H9 (cell line): ENCODE data around the gene HSPE1. TPM values are rescaled to one million over a fixed set of nuclear protein-coding genes. Genes with fewer than 3 reads are reported as not detected.
A peak's percentile ranks its signal among the peaks of the same experiment; 100 is the strongest.

Source experiments
- DNase-seq: peaks from one replicate; pipeline ENCODE4 v3.0.0-alpha.2; 2017
- H2AFZ ChIP-seq: one replicate; pipeline ENCODE4 v1.6.1; 2013; ENCODE audit warnings: mild to moderate bottlenecking, low read length, control low read depth, moderate library complexity
- H2AK5ac ChIP-seq: 2 replicates; pipeline ENCODE4 v1.6.1; 2013; ENCODE audit warnings: low read length, control low read depth, mixed read lengths; ENCODE audit not compliant: insufficient read length
- H2BK120ac ChIP-seq: one replicate; pipeline ENCODE4 v1.6.1; 2013; ENCODE audit warnings: low read depth, mild to moderate bottlenecking, low read length, control low read depth, inconsistent platforms; ENCODE audit not compliant: poor library complexity, severe bottlenecking
- H2BK12ac ChIP-seq: 2 replicates; pipeline ENCODE4 v1.6.1; 2013; ENCODE audit warnings: low read length, control low read depth, mixed read lengths, low read depth; ENCODE audit not compliant: insufficient read length
- H2BK15ac ChIP-seq: 2 replicates; pipeline ENCODE4 v1.6.1; 2013; ENCODE audit warnings: low read depth, low read length, control low read depth
- H2BK20ac ChIP-seq: one replicate; pipeline ENCODE4 v1.6.1; 2013; ENCODE audit warnings: low read depth, mild to moderate bottlenecking, low read length, control low read depth, inconsistent platforms; ENCODE audit not compliant: poor library complexity, severe bottlenecking
- H2BK5ac ChIP-seq: 2 replicates; pipeline ENCODE4 v1.6.1; 2013; ENCODE audit warnings: low read length, control low read depth, mixed read lengths; ENCODE audit not compliant: insufficient read length
- H3K14ac ChIP-seq: 2 replicates; pipeline ENCODE4 v1.6.1; 2013; ENCODE audit warnings: low read length, control low read depth; ENCODE audit not compliant: insufficient read depth
- H3K18ac ChIP-seq: 2 replicates; pipeline ENCODE4 v1.6.1; 2013; ENCODE audit warnings: low read depth, mild to moderate bottlenecking, mixed read lengths, low read length, control low read depth; ENCODE audit not compliant: insufficient read length
- H3K23ac ChIP-seq: 2 replicates; pipeline ENCODE4 v1.6.1; 2013; ENCODE audit warnings: low read length, control low read depth, mixed read lengths, low read depth; ENCODE audit not compliant: insufficient read length
- H3K23me2 ChIP-seq: 2 replicates; pipeline ENCODE4 v1.6.1; 2013; ENCODE audit warnings: low read depth, mild to moderate bottlenecking, mixed read lengths, low read length, control low read depth; ENCODE audit not compliant: insufficient read length, poor library complexity, severe bottlenecking
- H3K27ac ChIP-seq: 2 replicates; pipeline ENCODE4 v1.5.1; 2013; ENCODE audit warnings: low read length, control low read depth, mixed read lengths, low read depth; ENCODE audit not compliant: insufficient read length
- H3K27me3 ChIP-seq: 2 replicates; pipeline ENCODE4 v1.6.1; 2013; ENCODE audit warnings: low read length, control low read depth, inconsistent platforms; ENCODE audit not compliant: insufficient read depth
- H3K4ac ChIP-seq: 2 replicates; pipeline ENCODE4 v1.6.1; 2013; ENCODE audit warnings: low read depth, mild to moderate bottlenecking, control low read depth, inconsistent platforms, low read length, moderate library complexity
- H3K4me1 ChIP-seq: 2 replicates; pipeline ENCODE4 v1.6.1; 2013; ENCODE audit warnings: low read length, control low read depth, inconsistent platforms; ENCODE audit not compliant: insufficient read depth
- H3K4me2 ChIP-seq: 2 replicates; pipeline ENCODE4 v1.6.1; 2013; ENCODE audit warnings: low read length, control low read depth, mixed read lengths; ENCODE audit not compliant: insufficient read length, insufficient read depth
- H3K56ac ChIP-seq: 2 replicates; pipeline ENCODE4 v1.6.1; 2013; ENCODE audit warnings: low read depth, mild to moderate bottlenecking, mixed read lengths, low read length, control low read depth; ENCODE audit not compliant: insufficient read length
- H3K79me1 ChIP-seq: 2 replicates; pipeline ENCODE4 v1.6.1; 2013; ENCODE audit warnings: low read depth, mild to moderate bottlenecking, moderate library complexity, low read length, control low read depth, inconsistent platforms; ENCODE audit not compliant: insufficient read depth, poor library complexity, severe bottlenecking
- H3K79me2 ChIP-seq: 2 replicates; pipeline ENCODE4 v1.6.1; 2013; ENCODE audit warnings: low read length, control low read depth, inconsistent platforms; ENCODE audit not compliant: insufficient read depth
- H3K9ac ChIP-seq: 2 replicates; pipeline ENCODE4 v1.6.1; 2013; ENCODE audit warnings: low read length, control low read depth, mixed read lengths; ENCODE audit not compliant: insufficient read length; ENCODE audit errors: extremely low read depth
- H3K9me3 ChIP-seq: one replicate; pipeline ENCODE4 v1.6.1; 2013; ENCODE audit warnings: low read depth, low read length, inconsistent platforms; ENCODE audit not compliant: control insufficient read depth
- H3T11ph ChIP-seq: one replicate; pipeline ENCODE4 v1.6.1; 2013; ENCODE audit warnings: mild to moderate bottlenecking, low read length, control low read depth, inconsistent platforms
- H4K20me1 ChIP-seq: one replicate; pipeline ENCODE4 v1.6.1; 2013; ENCODE audit not compliant: control insufficient read depth, insufficient read length, insufficient read depth
- H4K5ac ChIP-seq: 2 replicates; pipeline ENCODE4 v1.6.1; 2013; ENCODE audit warnings: low read depth, mild to moderate bottlenecking, mixed read lengths, low read length, control low read depth; ENCODE audit not compliant: insufficient read length
- H4K8ac ChIP-seq: replicated peaks from 2 replicates; pipeline ENCODE4 v1.6.1; 2013; ENCODE audit warnings: low read length, control low read depth, mixed read lengths, low read depth; ENCODE audit not compliant: insufficient read length
- H4K91ac ChIP-seq: 2 replicates; pipeline ENCODE4 v1.6.1; 2013; ENCODE audit warnings: low read depth, mild to moderate bottlenecking, moderate library complexity, mixed read lengths, low read length, control low read depth; ENCODE audit not compliant: insufficient read length
- H3K27ac Mint-ChIP-seq, 3 experiments: 2 replicates in 2 of 3; 3 replicates in 1 of 3; pipeline ENCODE4 v1.8.0; 2020 to 2021; ENCODE audit warnings: mixed read lengths in 3 of 3, mild to moderate bottlenecking in 1 of 3, moderate library complexity in 1 of 3
- H3K27me3 Mint-ChIP-seq: 2 replicates; pipeline ENCODE4 v1.8.0; 2021; ENCODE audit warnings: low read depth, mild to moderate bottlenecking, moderate library complexity, mixed read lengths
- H3K36me3 Mint-ChIP-seq, 3 experiments: 2 replicates in 2 of 3; 3 replicates in 1 of 3; pipeline ENCODE4 v1.8.0; 2020 to 2021; ENCODE audit warnings: low read depth in 3 of 3, mixed read lengths in 3 of 3; ENCODE audit not compliant: insufficient read depth in 1 of 3
- H3K4me1 Mint-ChIP-seq, 2 experiments: 2 replicates each; pipeline ENCODE4 v1.8.0; 2020; ENCODE audit warnings: mixed read lengths in 2 of 2
- H3K4me3 Mint-ChIP-seq, 2 experiments: 2 replicates in 1 of 2; 3 replicates in 1 of 2; pipeline ENCODE4 v1.8.0; 2020 to 2021; ENCODE audit warnings: mild to moderate bottlenecking in 2 of 2, mixed read lengths in 2 of 2, moderate library complexity in 1 of 2
- H3K9me3 Mint-ChIP-seq, 2 experiments: 2 replicates in 1 of 2; 3 replicates in 1 of 2; pipeline ENCODE4 v1.8.0; 2020; ENCODE audit warnings: mild to moderate bottlenecking in 2 of 2, mixed read lengths in 2 of 2, moderate library complexity in 1 of 2
- CTCF ChIP-seq: fragments of 200-600 bp; sonication (generic); conservative IDR thresholded peaks from 3 replicates; pipeline ENCODE4 v1.8.0; 2021; ENCODE audit warnings: antibody characterized with exemption, mild to moderate bottlenecking
- WGBS: extraction: QIAGEN DNeasy Blood & Tissue Kit; methylation state at CpG from one replicate; pipeline ENCODE4 v1.1.7; 2013; ENCODE audit warnings: missing lambda C conversion rate, low lambda C conversion rate, mixed read lengths; ENCODE audit not compliant: insufficient read length; ENCODE audit errors: extremely low coverage; 5-methylcytosine and 5-hydroxymethylcytosine counted together
- total RNA-seq: library from RNA; stranded (reverse); gene quantifications from 2 replicates; pipeline ENCODE4 v1.2.1, GENCODE V29; 2021

The HSPE1 gene
- total RNA-seq, 1 experiment from 2014 or later, result 347 TPM

GRCh38 chr2:197515315-197515738, 15.1 kb downstream of the HSPE1 start:
- Histone ChIP-seq H3K27me3 (no peaks in the 10 kb centered on the region), H3K79me1 (no peaks in the 10 kb centered on the region), H2BK20ac (no peak overlapping the region), H2BK15ac (no peak overlapping the region), H3K4ac (no peak overlapping the region), H3K9ac (peak overlapping the region; percentile 60), H2BK120ac (no peak overlapping the region), H2AFZ (no peak overlapping the region), H3K18ac (no peak overlapping the region), H4K8ac (no peak overlapping the region), H3T11ph (no peak overlapping the region), H3K27ac (no peak overlapping the region), H3K9me3 (no peaks in the 10 kb centered on the region), H3K23ac (no peak overlapping the region), H3K79me2 (peaks cover 16% of the 10 kb centered on the region; the same call in 1 of the 2 replicates), H4K20me1 (no peaks in the 10 kb centered on the region), H2AK5ac (no peak overlapping the region), H3K23me2 (peaks cover 7% of the 10 kb centered on the region), H4K91ac (no peak overlapping the region), H3K14ac (no peak overlapping the region), H3K4me1 (0 out of 2 replicates have a peak, but pooled peaks cover 3% of the 10 kb centered on the region), H3K4me2 (peak overlapping the region; percentile 63), H2BK12ac (no peak overlapping the region), H3K56ac (no peak overlapping the region), H4K5ac (no peak overlapping the region), H2BK5ac (no peak overlapping the region)
- no peak for TF ChIP-seq CTCF
- no peak for DNase-seq
- no peaks in the 10 kb centered on the region; the same call in 1 of the 2 replicates for H3K27me3 Mint-ChIP-seq
- peaks cover under 1 to 12% (median 3%) of the 10 kb centered on the region in 3 experiments; a peak in 5 of 7 replicates for H3K36me3 Mint-ChIP-seq
- H3K4me3 Mint-ChIP-seq, result peak overlapping the region; percentile 85 to 92
- peak overlapping the region in 2 of 3 experiments; percentile 94 to 96; a peak in 6 of 7 replicates for H3K27ac Mint-ChIP-seq
- peaks cover 0 to under 1% of the 10 kb centered on the region in 2 experiments; a peak in 1 of 5 replicates for H3K9me3 Mint-ChIP-seq
- peaks cover 15 to 27% of the 10 kb centered on the region in 2 experiments for H3K4me1 Mint-ChIP-seq
- no CpG with 5 or more reads among the region's 16 CpGs for WGBS
